NB4 (cell line): ENCODE measurements around the gene KIF1A.

ENCODE experiments used
- MYC ChIP-seq: IDR thresholded peaks from 2 replicates; pipeline ENCODE4 v1.6.1; 2011; ENCODE audit warnings: low read depth, low read length
- POLR2A ChIP-seq: IDR thresholded peaks from 2 replicates; pipeline ENCODE4 v1.6.1; 2011; ENCODE audit warnings: mild to moderate bottlenecking; ENCODE audit not compliant: insufficient read length; ENCODE audit errors: extremely low read depth
- TF ChIP-seq, protein P1 (sequence below): IDR thresholded peaks from one replicate; pipeline ENCODE4 v1.5.1; 2012; ENCODE audit warnings: low read depth, low read length
- TF ChIP-seq, protein P2 (sequence below): IDR thresholded peaks from 2 replicates; pipeline ENCODE4 v1.6.1; 2011; ENCODE audit warnings: low read depth, low read length

DNA sequence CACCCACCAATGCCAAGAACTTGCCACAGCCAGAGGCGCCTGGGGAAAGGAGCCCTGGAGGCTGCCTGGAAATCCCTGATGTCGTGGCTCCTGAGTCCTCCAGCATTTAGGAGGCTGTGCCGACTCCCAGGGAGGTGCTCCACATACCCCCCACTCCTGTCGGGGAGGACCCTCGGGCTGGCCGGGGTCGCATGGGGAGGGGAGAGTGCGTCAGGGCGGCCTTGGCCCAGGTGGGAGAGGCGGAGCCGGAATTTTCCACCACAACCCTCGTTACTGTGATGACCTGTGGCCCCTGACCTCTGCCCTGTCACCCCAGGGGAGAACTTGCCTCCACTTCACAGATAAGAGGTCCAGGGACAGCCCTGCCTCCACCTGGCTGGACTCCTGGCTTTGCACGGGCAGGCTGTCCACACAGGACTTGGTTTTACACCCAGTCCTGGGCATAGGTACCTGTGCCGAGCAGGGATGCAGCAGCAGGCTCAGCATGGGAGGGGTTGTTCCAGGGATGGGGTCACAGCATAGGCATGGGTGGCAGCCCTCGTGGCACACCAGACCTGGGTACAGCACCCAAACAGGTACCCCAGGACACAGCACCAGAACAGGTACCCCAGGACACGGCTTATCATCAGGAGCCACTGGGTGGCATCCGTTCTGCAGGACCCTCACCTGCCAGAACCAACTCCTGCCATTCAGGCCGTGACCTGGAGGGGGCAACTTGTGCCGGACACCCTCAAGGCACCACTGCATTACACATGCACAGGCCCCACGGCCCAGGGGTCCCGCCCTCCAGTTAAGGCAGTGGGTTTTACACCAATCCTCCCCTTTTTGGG is 36.3 kb upstream of the KIF1A start:
- TF ChIP-seq, protein P1, sequence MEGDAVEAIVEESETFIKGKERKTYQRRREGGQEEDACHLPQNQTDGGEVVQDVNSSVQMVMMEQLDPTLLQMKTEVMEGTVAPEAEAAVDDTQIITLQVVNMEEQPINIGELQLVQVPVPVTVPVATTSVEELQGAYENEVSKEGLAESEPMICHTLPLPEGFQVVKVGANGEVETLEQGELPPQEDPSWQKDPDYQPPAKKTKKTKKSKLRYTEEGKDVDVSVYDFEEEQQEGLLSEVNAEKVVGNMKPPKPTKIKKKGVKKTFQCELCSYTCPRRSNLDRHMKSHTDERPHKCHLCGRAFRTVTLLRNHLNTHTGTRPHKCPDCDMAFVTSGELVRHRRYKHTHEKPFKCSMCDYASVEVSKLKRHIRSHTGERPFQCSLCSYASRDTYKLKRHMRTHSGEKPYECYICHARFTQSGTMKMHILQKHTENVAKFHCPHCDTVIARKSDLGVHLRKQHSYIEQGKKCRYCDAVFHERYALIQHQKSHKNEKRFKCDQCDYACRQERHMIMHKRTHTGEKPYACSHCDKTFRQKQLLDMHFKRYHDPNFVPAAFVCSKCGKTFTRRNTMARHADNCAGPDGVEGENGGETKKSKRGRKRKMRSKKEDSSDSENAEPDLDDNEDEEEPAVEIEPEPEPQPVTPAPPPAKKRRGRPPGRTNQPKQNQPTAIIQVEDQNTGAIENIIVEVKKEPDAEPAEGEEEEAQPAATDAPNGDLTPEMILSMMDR = peak; percentile 27
- TF ChIP-seq POLR2A = no peak
- TF ChIP-seq, protein P2, sequence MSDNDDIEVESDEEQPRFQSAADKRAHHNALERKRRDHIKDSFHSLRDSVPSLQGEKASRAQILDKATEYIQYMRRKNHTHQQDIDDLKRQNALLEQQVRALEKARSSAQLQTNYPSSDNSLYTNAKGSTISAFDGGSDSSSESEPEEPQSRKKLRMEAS = no peak
- TF ChIP-seq MYC = no peak
